Dedifferentiated amniotic fluid mesenchymal stem cell (primary cell): ENCODE data around the gene ERC2.
A peak's percentile ranks its signal among the peaks of the same experiment; 100 is the strongest.
"Not testable (repeated sequence)": the region's sequence is repeated elsewhere in the genome, so short reads cannot be mapped to it uniquely, and the experiment has no call there.

Source experiments
- DNase-seq: peaks from one replicate; pipeline ENCODE4 v3.0.0-alpha.2; 2016; ENCODE audit errors: extremely low spot score

The ERC2 gene

DNA sequence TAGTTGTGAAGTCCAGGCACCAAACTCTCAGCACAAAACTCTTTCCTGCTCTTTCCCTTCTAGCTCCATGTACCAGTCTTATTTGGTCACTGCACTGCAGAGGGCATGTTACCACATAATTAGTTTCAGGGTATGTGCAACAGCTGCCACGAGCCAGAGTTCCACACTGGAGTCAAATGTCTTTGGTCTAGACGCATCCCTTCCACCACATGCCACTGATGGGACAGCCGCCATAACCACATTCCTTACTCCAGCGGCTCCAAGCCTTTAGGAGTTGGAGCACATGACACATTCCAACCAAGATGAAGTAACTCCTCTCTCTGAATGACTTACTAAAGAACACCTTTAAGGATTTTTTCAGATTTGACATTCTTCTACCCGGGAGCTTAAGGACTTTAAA lies 153.4 kb downstream of the ERC2 start:
- peak; percentile 65 for DNase-seq

DNA sequence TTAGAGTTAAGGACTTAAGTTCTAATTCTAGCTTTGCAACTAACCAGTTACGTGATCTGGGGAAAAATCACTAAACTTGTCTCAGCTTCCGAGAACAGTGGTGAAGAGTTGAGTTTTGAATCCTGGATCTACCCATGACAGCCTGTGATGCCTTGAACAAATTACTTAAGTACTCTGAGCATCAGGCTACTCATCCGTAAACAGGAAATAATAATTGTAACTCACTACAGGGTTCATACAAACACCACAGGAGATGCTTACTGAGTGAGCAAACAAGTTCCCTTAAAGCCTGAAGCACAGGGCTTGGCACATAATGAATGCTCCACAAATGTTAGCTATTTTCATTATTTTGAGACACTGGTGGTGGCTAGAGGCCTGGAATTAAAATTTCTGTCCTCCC lies 158.8 kb downstream of the ERC2 start:
- DNase-seq = no peak

DNA sequence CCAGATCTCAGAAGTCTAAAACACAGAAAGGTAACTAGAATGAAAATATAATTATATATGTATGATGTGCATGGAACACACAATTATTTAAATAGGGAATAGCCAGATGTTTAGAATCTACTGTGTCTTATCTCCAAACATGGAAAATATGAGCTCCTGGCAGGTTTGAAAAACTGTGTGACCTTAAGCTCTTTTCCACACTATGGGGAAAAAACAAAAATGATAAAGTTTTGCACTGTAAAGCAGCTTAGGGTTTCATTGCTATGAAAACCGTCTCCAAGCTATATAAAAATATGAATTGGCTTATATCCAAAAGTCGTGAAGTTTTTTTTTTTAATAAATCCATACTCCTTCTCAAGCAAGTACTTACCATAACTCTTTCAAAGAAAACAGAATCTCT lies 159.8 kb downstream of the ERC2 start:
- DNase-seq = no peak

DNA sequence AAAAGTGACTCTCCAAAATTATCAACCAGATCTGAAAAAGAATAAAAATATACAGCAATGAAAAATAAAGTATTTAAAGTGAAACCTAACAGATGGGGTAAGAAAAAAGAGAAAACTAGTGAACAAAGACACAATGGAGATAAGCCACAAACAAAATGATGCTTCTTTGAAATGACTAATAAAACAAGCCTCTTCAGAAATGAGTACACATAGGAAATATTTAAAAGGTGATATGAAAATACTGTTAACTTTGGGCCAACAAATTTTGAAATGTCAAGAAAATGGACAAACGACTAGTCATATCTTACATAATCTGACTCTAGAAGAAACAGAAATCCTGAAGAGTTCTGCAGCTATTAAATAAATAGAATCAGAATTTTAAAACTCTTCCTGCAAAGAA lies 164.2 kb downstream of the ERC2 start:
- DNase-seq = no peak

DNA sequence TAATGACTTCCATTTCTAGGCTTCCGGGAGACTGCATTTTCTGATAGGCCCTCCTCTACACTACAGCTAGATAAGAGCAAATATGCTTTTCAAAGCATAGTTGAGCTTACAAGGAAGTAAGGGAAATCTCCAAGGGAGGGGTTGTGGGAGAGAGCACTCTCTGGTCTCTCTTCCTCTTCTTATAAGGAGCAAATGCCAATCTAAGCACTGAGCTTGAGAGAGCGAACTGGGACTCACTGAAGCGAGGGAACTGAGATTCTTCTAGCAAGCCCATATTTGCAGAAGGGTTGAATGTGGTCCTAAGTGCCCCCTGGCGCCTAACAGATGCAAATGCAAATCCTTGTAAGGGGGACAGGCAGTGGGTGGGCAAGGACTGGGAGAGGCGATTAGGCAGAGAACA lies 164.8 kb downstream of the ERC2 start:
- peak; percentile 44 for DNase-seq

DNA sequence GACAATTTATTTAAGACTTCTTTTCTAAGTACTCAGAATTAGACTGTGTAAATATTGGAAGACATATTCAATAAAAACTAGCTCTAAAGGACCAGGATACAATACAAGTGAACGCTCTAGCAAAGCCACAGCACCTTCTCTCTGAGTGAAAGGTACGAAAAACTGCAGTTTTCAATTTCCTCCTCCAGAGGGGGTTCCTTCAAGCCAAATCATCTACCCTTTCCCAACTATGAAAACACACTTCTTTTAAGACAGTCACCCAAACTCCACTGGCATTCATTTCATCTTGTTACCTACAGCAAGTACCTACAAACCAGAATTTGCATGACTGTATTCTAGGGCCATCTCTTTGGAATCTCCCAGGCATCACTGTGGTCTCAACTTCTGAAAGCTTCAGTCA lies 165.8 kb downstream of the ERC2 start:
- DNase-seq = no peak

DNA sequence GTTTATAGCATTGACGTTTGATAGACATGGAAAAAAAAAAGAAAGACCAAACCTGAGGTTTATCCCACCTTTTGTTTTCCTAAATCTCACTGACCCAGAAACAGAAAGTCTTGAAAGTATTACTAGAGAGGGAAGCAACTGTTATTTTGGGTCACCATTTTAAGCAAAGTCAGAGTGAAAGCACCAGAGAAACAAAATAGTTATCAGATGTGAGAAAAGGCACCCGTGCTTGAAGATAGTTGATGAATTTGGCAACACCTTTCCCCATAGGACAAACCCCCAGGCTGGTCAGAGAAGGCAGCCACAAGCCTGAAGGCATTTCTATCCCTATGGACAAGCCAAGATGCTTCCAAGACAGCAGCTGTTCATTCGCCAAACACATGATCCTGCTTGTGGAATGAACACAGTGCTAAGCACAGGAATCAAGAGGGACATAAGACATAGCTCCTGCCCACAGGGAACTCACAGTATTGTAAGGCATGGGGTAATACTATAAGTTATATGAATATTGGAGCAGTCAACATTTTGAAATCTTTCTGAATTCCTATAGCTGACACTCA lies 170.9 kb downstream of the ERC2 start:
- no peak for DNase-seq

DNA sequence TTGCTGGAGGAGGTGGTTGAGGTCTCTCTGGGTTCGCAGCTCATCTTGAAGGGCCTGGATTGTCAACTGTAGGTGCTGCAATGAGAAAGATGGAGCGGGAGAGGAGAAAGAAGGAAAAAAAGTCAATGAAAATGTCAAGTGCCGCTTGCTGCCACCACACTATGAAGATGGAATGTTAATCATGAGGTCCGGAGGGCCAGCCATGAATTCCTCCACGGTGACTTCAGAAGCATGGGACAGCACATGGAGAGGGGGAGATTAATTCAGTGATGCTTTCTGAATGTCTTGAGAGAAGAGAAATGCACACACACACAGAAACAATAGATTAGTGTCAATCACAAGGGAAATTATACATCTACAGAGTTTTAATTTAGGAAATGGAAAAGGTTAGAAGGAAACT lies 171.9 kb downstream of the ERC2 start:
- DNase-seq = no peak

DNA sequence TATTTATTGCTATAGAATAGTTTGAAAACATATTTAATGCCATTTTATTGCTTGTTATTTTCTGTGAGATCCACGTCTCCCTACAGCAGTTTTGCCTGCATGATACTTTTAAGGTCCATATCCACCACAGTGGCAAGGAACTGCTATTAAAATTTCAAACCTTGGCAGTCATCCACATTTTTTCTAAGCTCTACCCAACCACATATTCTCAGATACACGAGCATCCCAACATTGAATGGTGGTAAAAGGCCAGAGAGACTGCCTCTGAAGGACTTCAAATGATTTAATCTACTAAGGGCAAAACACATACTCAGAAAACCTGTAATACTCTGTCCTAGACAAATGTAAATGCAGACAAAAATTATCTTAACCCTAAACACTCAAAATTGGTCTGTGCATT lies 173.1 kb downstream of the ERC2 start:
- no peak for DNase-seq

DNA sequence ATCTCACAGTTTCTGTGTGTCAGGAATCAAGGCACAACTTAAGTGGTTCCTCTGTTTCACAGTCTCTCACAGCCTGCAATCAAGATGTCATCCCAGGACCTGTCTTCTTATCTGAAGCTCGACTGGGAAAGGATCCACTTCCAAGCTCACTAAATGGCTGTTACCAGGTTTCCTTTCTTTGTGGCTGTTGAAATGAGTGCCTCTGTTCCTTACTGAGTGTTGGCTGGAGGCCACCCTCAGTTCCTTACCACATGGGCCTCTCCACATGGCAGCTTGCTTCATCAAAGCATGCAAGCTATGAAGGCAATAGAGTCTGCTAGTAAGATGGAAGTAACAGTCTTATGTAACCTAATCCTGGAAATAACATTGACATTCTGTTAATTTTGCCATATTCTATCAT lies 174.0 kb downstream of the ERC2 start:
- no peak for DNase-seq

DNA sequence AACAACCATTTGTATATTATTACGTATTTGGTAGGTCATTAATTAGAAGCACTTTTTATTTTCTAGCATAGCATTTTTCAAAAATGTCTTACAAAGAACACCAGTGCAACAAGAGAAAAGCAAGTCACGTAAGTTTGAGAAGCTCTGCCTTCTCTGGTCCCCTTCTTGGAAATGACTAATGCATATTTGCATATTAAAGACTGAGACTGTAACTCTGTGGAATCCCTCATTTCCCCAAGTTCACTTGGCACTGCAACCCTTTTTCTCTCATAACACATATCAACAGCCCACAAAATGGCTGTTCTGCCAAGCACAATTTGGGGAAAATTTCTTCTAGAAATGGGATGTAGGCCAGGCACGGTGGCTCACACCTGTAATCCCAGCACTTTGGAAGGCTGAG lies 176.3 kb downstream of the ERC2 start:
- no peak for DNase-seq

DNA sequence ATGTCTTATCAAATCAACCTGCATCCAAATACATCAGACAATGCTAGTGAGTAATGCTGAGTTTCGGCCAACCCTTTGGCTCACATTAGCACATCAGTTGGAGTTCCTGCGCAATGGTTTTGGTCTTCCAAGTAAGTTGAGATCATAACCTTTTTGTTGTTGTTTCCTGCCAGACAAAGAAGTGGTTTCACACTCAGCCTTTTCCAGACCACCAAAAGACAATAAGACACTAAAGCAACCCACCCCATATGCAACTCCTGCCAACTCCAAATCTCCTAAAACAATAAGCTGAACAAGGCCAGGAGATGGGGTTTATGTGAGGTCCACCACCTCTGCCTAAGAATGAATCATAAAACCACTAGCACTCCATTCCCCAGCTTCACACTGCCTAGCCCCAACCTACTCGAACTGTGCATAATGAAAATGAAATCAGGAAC lies 177.0 kb downstream of the ERC2 start:
- no peak for DNase-seq

DNA sequence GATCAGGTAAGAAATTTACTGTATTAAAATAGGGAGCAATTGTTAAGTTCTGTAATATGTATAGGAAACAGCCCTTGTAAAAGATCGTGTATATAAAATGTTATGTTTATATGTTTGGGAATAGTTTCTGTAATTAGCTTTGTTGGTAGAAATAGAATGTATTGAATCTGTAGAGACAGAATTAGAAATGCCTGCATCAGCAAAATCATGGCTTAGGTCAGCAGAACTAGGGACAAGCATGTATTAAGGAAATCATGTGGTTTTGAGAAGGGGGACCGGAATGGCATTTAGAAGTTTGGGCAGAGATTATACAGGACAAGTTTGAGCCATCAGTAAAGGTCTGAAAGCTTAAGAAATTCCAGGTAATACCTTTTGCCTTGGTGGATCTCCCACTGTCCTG lies 177.9 kb downstream of the ERC2 start:
- no peak for DNase-seq

DNA sequence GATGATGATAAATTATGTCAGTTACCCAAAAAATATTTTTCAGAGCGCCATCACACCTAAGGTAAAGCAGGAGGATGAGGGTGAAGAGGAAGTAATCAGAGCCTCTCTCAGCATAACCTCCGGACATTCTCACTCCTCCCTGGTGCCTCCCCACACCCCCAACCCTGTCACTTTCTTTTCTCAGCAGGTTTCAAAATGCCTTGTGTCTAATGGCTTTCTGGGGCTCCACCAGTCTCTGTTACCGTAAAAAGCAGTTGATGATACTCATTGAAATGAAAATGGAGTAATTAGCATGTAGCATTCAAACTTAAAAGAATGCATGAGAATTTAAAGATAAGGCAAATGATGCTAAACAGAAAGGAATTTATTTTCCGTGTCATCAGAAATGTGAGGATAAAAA lies 180.0 kb downstream of the ERC2 start:
- DNase-seq = no peak

DNA sequence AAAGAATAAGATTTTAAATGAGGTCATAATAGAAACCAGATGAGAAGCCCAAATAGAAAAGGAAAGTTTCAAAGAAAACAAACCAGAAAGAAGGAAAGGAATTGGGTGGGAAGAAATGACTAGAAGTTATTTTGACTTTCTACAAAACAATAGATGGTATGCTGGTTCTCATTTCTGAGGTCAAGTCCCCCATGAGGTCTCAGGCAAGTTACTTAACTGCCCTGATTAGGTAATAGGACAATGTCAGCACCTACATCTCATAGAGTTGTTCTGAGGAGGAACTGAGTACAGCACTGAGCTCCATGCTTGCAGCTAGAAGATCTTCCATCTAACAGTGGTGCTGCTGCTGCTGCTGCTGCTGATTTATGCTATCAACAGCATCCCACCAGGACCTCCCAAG lies 185.9 kb downstream of the ERC2 start:
- DNase-seq = no peak

DNA sequence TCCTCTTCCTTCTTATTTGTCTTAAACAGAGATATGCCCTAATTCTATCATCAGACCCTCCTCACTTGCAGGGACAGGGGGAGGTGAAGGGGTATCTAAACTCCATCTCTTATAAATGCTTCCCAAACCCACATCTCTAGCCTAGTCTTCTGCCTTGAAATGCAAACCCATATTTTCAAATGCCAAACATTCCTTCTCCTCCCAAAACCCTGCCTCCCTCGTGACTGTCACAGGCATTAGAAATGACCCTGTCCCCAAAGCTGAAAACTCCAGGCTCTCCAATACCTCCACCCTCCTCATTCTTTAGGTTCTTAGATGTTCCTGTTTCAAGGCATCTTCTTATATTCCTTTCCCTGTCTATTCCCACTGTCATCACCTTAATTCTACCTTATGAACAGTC lies 191.0 kb downstream of the ERC2 start:
- DNase-seq = no peak

DNA sequence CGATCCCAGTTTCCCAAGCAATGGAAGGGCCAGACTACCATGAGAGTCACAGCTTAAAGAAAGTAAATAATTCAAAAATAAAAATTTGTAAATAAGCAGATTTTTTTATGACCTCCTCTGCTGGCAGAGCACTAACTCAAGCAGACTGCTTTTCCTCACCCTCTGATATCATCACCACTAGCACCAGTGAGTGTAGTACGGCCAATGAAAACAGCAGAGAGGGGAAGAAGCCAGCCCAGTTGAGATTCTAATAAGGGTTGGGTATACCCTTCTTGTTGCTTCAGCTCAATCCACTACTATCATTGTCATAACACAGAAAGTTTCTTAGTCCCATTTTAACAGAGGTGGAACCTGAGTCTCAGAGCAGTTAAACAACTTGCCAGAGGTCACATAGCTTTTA lies 193.1 kb downstream of the ERC2 start:
- DNase-seq = no peak

DNA sequence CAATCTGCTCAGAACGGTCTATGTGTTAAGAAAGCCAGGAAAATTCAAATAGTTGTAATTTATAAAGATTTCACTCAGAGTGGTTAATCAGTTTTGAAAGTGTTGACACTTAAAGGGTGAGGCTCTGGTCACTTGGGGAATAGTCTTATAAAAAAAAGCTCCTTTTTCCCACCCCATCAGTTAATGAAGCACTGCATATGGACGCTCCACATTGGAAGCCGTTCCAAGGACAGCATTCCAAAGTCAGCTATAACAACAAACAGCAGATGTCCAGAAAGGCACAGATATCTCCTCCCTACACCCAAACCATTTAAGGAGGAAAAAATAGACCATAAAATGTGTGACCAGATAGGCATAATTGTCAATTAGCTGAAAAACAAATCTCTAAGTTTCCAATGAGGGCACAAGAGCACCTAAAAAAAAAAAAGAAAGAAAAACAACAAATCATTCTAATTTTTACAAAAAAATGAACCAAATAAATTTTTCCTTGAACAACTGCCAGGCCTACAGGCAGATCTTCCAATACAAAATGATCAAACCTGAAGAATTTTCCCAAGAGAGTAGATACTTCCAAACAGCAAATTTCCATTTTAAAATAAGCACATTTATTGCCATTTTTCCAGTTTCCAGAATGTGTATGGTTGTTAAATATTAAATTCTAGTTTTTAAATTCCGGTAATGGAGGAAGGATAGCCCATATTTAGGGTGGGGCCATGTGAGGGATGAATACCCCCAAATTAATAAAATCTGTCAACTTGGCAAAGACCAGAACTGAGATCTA lies 198.3 kb downstream of the ERC2 start:
- DNase-seq = no peak

DNA sequence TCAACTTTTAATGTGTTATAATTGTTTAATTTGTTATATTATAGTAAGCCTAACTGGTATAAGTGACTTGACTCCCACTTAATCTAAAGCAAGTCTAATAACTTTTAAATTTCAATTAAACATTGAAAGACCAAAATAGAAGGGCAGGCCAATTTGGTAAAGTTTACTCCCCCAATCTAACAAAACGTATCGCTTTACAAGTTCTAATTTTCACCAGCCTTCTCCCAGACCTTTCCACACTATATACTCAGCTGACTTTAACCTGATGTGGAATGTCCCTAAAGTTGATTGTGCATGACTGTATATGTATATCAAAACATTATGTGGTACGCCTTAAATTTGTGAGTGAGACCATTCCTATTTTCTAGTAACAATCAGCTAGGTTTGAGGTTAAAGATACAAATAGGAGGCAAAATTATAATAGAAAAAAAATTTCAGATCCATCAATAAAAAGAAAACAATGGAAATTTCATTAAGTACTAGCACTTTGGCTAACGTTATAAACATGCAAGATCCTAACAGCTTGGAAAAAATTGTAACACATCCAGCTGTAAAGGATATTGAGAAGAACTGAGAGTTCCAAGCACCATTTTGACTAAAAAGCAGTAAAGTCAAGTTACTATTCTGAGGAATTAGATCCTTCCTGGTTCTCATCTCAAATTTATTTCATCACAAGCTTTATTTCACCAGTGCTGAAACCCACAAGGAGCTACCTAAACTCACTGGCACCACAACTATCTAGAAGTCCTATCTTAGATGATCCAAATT lies 199.5 kb downstream of the ERC2 start:
- DNase-seq = no peak

DNA sequence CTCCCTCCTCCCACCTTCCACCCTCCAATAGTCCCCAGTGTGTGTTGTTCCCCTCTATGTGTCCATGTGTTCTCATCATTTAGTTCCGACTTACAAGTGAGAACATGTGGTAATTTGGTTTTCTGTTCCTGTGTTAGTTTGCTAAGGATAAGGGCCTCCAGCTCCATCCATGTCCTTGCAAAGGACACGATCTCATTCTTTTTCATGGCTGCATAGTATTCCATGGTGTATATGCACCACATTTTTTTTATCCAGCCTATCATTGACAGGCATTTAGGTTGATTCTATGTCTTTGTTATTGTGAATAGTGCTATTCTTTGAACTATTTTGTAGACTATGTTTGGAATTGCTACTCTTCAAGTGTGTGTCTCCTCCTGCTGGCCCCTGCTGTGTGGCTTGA lies 206.4 kb downstream of the ERC2 start:
- DNase-seq = not testable (repeated sequence)

DNA sequence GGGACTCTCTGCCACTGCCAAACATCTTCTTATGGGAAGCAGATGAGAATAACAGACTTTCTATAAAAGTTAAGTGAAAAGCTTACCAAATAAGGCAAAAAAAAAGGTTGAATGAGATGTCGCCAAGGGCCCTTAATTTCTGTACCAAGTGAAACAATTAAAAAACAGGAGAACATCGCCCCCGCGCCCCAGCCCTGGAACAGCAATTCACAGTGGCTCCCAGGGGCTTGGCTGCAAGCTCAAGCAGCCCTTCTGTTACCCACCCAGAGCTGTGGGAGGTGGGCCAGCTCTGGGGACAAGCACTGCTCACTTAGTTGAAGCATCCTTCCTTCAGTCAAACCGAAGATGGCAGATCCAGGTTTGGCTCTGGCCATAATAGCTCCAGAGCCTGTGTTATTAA lies 208.0 kb downstream of the ERC2 start:
- DNase-seq = no peak

DNA sequence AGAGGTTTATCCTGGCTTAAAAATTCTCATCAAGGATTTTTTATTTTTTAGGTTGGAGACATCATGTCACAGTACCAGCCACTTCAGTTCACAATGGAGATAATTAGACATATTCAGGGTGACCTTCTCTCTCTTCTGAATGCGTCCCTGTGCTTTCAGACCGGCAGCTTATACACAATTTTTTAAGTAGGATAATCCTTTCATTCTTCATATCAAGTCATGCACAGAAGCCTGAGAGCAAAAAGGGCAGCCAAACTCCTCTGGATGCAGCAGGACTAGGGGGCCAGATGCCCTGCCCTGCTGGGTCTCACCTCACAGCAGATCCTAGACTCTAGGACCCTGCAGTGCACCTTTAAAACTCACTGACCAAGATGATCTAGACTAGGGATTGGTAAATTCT lies 210.4 kb downstream of the ERC2 start:
- no peak for DNase-seq

DNA sequence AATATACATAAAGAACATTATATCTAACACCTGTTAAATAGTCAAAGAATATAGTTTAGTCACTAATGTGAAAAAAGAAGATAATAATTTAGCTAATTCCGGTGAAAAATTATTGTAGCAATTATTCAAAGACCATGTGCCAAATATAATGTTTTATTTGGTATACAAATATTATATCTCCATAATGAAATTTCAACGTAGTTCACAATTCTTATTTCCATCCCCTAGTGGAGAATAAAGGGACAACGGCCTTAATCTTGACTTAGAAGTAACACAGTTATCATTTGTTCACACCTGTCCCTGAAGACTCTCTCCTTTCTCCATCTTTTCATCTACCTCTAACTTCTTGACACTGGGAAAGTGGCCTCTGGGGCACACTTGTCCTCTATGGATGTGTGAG lies 213.4 kb downstream of the ERC2 start:
- no peak for DNase-seq
